NCI-H526 (cell line): ENCODE data around the gene AAMP.

Experiments
- DNase-seq, 2 experiments: peaks; one replicate each; lab custom pipeline; 2025; lab: John Stamatoyannopoulos, UW

The AAMP gene

GRCh38 chr2:218259099-218259961 lies 10.6 kb downstream of the AAMP start:
- DNase-seq = no peak

GRCh38 chr2:218257390-218257981 lies 12.5 kb downstream of the AAMP start:
- peak in 1 of 2 experiments; percentile 13 for DNase-seq

GRCh38 chr2:218256612-218257350 lies 13.2 kb downstream of the AAMP start:
- DNase-seq = no peak

DNA sequence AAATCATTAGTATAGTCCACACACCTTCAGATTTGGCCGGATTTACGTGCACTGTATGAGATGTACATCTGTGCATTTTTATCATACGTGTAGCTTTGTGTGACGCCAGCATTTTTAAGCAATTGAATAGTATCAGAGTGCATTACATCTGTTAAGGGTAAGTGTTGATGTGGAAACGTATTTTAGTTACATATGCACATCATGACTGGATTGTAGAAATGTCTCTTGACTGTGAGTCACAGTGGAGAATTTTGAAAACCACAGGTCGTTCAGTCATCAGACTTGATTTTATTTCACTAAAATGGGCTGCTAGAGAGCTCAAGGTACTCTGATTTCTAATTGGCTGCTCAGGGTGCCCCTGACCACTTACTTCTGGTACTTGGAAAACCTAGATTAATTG lies 14.5 kb downstream of the AAMP start:
- no peak for DNase-seq

DNA sequence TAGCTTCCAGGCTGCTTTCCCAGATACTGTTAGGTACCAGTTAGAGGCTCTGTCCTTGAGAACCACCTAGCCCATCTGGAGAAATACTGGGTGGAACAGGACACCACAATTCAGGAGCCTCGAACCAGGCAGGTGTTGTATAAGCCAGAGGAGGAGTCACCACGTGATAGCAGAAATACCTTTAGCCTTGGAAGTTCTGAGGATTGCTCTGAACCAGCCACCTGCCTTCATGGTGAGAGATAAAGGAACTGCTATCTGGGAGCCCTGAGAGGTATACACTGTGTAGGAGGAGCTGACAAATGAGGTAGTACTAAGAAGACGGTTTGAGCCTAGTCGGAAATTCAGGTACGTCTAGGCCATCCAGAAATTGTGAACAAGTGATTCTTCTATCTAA lies 16.7 kb downstream of the AAMP start:
- DNase-seq = no peak

DNA sequence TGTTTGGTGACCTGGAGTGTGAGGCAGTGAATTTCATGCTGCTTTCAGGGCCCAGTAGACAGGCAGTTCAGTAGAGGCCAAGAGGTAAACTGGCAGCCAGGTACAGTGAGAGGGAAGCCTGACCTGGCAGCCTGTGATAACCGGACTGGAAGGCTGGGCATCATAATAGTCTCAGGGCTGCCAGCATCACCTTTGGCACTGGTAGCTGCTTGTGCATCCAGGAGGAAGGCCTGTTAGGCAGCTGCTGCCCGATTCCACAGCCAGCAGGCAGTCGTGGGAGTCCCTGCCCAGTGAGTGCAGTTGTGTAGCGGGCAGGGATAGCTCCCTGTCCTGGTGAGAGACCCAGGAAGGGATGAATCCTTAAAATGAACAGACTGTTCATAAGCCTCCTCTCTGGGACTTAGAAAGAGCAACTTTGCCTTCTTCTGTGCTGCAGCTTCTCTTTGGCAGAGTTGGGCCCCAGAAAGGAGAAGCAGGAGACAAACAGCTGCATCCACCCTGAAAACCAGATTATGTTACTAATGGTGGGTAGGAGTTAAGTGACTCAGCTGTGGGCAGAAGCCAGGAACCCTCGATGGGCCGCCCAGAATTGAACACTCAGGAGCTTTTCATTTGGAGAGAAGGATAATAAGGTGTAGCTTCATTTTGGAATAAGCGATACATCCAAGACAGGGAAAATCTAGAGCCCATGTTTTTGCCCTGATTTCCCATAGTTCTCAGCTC lies 17.3 kb downstream of the AAMP start:
- no peak for DNase-seq

GRCh38 chr2:218249691-218250090 lies 20.2 kb downstream of the AAMP start:
- DNase-seq = no peak

GRCh38 chr2:218245214-218245613 lies 24.7 kb downstream of the AAMP start:
- DNase-seq = no peak

DNA sequence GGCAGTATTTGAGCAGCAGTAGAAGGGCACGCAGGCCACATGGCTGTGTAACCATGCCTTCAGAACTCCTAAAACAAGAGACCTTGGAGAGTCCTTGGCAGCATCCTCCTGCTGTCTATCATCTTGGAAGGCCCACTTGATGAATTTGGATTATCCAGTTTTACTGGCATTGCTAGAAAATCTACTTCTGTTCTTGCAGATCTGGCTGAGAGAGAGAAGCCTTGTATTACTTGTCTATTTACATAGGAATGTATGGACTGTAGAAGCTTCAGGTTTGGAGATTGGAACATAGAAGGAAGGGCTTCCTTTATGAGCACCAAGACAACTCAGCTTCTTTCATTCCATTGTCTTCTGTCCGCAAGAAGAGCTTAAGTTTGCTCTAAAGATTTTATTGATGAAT lies 25.3 kb downstream of the AAMP start:
- DNase-seq = no peak

GRCh38 chr2:218244204-218244603 lies 25.7 kb downstream of the AAMP start:
- no peak for DNase-seq

GRCh38 chr2:218238887-218239286 lies 31.1 kb downstream of the AAMP start:
- DNase-seq = no peak

GRCh38 chr2:218236829-218237228 lies 33.1 kb downstream of the AAMP start:
- DNase-seq = no peak

DNA sequence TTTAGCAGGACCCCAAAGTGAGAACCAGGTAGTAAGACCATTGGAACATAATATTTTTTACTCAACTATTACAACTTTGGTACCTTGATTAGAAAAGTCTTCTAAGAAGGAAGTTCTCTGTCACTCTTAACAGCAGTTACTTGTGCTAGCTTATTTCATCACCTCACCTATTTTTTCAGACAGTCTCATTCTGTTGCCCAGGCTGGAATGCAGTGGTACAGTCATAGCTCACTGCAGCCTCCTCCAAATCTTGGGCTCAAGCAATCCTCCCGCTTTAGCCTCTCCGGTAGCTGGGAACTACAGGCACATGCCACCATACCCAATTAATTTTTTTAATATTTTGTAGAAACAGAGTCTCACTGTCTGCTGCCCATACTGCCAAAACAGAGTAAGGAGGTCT lies 34.9 kb downstream of the AAMP start:
- DNase-seq = no peak

GRCh38 chr2:218234521-218234920 lies 35.4 kb downstream of the AAMP start:
- DNase-seq = no peak

GRCh38 chr2:218233543-218233942 lies 36.4 kb downstream of the AAMP start:
- no peak for DNase-seq

DNA sequence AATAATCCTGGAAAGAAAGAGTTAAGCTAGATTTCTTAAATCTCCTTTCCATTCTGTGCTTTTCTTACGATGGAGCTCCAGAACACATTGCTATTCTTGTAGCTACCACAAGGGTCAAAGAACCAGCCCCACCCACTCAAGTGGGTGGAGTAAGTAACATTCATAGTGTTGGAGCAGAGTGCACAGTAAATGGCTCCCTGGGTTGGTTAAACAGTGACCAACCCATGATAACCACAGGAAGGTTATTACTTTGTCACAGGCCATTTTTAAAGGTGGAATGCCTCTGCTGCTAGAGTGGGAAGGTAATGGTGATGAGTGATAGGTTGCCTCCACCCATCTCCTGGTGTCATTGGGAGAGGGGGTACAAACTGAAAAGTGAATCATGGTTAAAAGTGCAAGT lies 39.1 kb downstream of the AAMP start:
- no peak for DNase-seq

DNA sequence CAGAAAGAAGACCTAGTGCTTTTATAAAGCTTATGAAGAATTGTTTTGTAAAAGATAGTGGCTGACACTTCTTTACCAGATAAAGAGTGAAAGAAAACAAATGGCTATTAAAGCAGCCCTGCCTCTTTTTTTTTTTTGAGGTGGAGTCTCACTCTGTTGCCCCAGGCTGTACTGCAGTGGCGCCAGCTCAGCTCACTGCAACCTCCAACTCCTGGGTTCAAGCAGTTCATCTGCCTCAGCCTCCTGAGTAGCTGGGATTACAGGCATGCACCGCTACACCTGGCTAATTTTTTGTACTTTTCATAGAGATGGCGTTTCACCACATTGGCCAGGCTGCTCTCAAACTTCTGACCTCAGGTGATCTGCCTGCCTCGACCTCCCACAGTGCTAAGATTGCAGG lies 40.1 kb downstream of the AAMP start:
- DNase-seq = no peak

GRCh38 chr2:218229239-218229638 lies 40.7 kb downstream of the AAMP start:
- no peak for DNase-seq

DNA sequence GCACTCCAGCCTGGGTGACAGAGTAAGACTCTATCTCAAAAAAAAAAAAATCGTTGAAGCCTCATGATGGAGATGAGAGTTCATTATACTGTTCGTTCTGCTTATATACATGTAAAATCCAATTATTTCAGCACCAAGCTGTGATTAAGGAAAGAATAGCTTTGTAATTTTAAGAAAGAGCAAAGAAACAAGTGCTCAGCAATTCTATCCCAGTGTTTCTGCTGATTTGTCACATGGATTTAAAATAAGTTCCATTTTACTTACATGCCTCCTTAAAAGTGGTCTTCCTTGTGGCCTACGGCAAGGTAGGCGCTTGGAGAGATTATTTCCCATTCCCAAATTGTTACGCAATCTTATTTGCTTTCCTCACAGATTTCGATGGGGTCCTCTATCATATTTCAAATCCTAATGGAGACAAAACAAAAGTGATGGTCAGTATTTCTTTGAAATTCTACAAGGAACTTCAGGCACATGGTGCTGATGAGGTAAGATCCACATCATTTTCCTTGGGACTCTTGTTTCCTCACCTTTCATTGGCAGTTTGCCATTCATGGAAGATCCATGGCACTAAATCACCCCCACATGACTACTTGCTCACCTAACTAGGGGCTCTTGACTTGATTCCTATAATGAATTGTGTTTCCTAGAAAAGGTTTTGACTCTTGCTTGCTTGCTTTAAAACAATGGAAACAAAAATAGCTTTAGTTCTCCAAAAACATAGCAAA lies 41.4 kb downstream of the AAMP start:
- no peak for DNase-seq

GRCh38 chr2:218226903-218227302 lies 43.0 kb downstream of the AAMP start:
- DNase-seq = no peak

GRCh38 chr2:218224186-218224585 lies 45.8 kb downstream of the AAMP start:
- DNase-seq = no peak

DNA sequence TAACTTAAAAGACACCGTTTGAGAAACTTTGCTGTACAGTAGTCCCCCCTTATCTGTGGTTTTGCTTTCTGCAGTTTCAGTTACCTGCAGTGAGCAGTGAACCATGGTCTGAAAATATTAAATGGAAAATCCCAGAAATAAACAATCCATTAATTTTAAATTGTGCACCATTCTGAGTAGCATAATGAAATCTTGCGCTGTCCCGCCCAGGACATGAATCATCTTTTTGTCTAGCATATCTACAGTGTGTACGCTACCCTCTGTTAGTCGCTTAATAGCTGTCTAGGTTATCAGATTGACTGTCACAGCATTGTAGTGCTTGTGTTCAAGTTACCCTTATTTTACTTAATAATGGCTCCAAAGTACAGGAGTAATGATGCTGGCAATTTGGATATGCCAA lies 46.9 kb downstream of the AAMP start:
- no peak for DNase-seq
